Memory B cell (primary cell): ENCODE measurements around the gene SLC35F5.
A peak's percentile ranks its signal among the peaks of the same experiment; 100 is the strongest.

Experiments
- ATAC-seq: fragments of 150-1000 bp; cut with Tn5 transposase; 2 replicates; pipeline ENCODE4 v1.10.0; 2021; ENCODE audit warnings: low read depth, mild to moderate bottlenecking, moderate library complexity
- DNase-seq, 2 donors: peaks; one replicate each; pipeline ENCODE4 v3.0.0; 2022; ENCODE audit warnings: low spot score in 2 of 2
- H3K27ac Mint-ChIP-seq: one replicate; pipeline ENCODE4 v1.8.0; 2022; ENCODE audit warnings: mild to moderate bottlenecking, moderate library complexity, mixed read lengths
- H3K27me3 Mint-ChIP-seq: one replicate; pipeline ENCODE4 v1.8.0; 2022; ENCODE audit warnings: mixed read lengths
- H3K36me3 Mint-ChIP-seq: one replicate; pipeline ENCODE4 v1.8.0; 2022; ENCODE audit warnings: mild to moderate bottlenecking, mixed read lengths
- H3K4me1 Mint-ChIP-seq: one replicate; pipeline ENCODE4 v1.8.0; 2022; ENCODE audit warnings: mixed read lengths
- H3K4me3 Mint-ChIP-seq: one replicate; pipeline ENCODE4 v1.8.0; 2022; ENCODE audit warnings: mild to moderate bottlenecking, moderate library complexity, mixed read lengths
- H3K9me3 Mint-ChIP-seq: one replicate; pipeline ENCODE4 v1.8.0; 2022; ENCODE audit warnings: mixed read lengths

The SLC35F5 gene

DNA sequence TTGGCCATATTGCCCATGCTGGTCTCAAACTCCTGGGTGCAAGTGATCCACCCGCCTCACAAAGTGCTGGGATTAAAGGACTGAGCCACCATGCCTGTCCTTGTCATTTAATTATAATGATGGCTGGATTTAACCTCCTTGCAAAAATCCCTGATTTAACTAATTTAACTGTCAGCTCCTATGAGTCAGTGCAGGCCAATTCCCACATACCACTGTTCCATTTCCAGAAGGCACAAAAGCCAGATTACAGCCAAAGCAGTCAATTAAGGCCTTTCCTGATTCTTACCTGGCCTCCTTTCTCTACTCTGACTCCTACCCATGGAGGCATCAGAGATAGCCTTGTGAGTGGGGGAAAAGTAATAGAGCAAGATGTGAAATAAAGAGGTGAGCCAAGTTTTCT is 12.3 kb upstream of the SLC35F5 start:
- Mint-ChIP-seq H3K36me3 (peaks cover 4% of the 10 kb centered on the region), H3K9me3 (peaks cover 5% of the 10 kb centered on the region), H3K27me3 (no peaks in the 10 kb centered on the region), H3K27ac (no peak overlapping the region), H3K4me1 (no peaks in the 10 kb centered on the region), H3K4me3 (no peak overlapping the region)
- ATAC-seq (no peak), DNase-seq (no peak)

DNA sequence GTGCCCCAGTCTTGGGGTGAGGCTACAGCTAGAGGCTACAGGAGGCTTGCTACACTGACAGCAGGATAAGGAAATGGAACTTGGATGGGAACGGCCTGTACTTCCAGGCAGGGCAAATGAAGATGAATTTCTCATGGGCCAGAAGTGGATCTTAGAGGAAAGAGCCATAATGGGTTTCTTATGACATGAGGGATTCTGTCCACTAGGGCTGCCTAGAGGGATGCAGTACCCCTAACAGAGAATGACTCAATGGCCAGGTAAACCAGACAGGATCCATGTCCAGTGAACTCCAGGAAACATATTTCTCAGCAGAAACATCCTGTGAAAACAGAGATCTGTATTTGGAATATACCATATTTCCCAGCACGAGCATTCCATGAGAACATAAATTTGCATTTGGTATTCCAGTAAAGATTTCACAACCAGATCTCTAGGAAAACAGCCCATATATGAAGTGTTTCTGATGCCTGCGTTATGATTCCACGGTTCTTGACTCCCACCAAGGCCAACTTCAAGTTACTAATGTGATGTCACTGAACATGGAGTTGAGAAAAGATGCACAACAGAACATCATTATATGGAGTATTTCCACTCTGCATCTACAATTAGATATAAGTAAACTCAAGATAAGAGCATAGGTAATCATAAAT is 11.5 kb upstream of the SLC35F5 start:
- no peak for DNase-seq
- no peaks in the 10 kb centered on the region for H3K4me1 Mint-ChIP-seq
- no peak overlapping the region for H3K4me3 Mint-ChIP-seq
- H3K9me3 Mint-ChIP-seq = peaks cover 5% of the 10 kb centered on the region
- peaks cover 4% of the 10 kb centered on the region for H3K36me3 Mint-ChIP-seq
- no peak overlapping the region for H3K27ac Mint-ChIP-seq
- no peaks in the 10 kb centered on the region for H3K27me3 Mint-ChIP-seq
- no peak for ATAC-seq

DNA sequence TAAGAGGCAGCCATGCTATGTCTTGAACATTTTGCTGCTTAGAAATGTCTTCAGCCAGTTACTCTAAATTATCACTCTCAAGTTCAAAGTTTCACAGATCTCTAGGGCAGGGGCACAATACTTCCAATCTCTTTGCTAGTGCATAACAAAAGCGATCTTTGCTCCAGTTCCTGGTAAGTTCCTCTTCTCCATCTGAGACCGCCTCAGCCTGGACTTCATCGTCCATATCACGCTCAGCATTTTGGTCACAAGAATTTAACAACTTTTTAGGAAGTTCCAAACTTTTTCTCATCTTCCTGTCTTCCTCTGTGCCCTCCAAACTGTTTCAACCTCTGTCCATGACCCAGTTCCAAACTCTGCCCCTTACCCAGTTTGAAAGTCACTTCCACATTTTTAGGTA is 8.8 kb upstream of the SLC35F5 start:
- H3K9me3 Mint-ChIP-seq = peaks cover 5% of the 10 kb centered on the region
- DNase-seq (no peak), ATAC-seq (no peak)
- no peak overlapping the region for H3K4me3 Mint-ChIP-seq
- H3K27me3 Mint-ChIP-seq = no peaks in the 10 kb centered on the region
- no peak overlapping the region for H3K27ac Mint-ChIP-seq
- peaks cover 3% of the 10 kb centered on the region for H3K36me3 Mint-ChIP-seq
- H3K4me1 Mint-ChIP-seq = no peaks in the 10 kb centered on the region

DNA sequence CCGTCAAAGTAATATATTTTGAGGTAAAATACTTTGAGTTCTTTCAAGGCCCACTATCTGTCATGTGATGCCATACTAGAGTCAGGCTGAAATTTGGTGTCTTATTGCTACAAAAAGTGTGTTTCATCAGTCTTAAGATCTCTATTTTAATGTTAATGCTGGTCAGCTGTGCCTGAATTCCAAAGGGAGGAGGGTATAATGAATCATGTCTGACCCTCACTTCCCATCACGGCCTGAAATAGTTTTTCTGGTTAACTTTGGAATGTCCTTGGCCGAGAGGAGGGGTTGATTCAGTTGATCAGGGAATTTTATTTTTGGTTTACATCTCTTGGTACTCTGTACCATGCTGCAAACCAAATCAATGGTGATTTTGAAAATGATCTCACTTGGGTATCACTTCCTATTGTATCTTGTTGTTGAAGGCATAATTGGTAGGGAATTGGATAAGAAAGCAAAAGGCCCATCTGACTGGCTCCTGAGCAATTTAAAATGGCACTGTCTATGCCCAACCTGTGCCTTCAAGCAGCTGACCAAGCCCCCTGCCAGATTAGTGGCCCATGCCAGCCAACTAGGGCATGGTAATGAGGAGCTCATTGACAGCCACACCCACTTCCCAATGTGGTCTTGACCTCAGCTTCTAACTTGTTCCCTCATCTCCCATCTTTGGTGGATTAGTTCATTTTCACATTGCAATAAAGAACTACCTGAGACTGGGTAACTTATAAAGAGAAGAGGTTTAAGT is 6.1 kb upstream of the SLC35F5 start:
- no peak overlapping the region for H3K27ac Mint-ChIP-seq
- no peaks in the 10 kb centered on the region for H3K4me1 Mint-ChIP-seq
- no peak overlapping the region for H3K4me3 Mint-ChIP-seq
- DNase-seq = no peak
- H3K9me3 Mint-ChIP-seq = peaks cover 5% of the 10 kb centered on the region
- H3K36me3 Mint-ChIP-seq = peaks cover 3% of the 10 kb centered on the region
- ATAC-seq = no peak
- H3K27me3 Mint-ChIP-seq = no peaks in the 10 kb centered on the region

DNA sequence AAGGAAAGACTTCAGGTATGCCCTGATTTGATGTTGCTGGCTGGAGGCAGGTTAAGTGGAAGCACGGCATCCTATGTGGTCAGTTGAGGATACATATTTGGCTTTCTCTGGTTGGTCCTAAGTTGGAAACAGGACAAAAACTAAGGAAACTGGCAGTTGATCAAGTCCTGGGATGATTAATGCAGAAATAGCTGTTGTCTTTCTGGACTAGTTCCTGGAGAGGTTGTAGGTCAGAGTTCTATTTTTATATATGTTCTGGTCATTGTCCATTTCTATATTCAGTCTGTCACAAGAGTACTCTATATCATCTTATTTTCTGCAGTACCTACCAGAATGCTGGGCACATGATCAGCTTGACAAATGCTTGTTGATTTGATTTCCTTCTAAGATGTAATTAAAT is 4.0 kb upstream of the SLC35F5 start:
- H3K4me3 Mint-ChIP-seq = no peak overlapping the region
- DNase-seq = no peak
- no peaks in the 10 kb centered on the region for H3K27me3 Mint-ChIP-seq
- no peak overlapping the region for H3K27ac Mint-ChIP-seq
- peaks cover 5% of the 10 kb centered on the region for H3K4me1 Mint-ChIP-seq
- ATAC-seq = no peak
- H3K9me3 Mint-ChIP-seq = peaks cover 5% of the 10 kb centered on the region
- peaks cover 3% of the 10 kb centered on the region for H3K36me3 Mint-ChIP-seq

DNA sequence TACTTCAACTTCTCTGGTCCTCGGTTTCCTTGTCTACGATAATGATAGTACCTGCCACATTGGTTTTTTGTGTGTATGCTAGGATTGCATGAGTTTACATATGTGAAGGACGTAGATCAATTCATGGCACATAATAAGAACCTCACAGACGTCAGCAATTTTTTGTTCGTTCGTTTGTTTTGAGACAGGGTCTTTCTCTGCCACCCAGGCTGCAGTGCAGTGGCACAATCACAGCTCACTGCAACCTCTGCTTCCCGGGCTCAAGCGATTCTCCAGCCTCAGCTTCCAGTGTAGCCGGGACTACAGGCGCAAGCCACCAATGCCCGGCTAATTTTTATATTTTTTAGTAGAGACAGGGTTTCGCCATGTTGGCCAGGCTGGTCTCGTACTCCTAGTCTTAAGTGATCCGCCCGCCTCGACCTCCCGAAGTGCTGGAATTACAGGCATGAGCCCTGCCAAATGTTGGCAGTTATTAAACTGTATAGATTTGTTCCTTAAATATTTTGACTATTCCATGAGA is 756 bp upstream of the SLC35F5 start:
- H3K9me3 Mint-ChIP-seq = no peaks in the 10 kb centered on the region
- H3K36me3 Mint-ChIP-seq = no peaks in the 10 kb centered on the region
- DNase-seq (no peak), ATAC-seq (peak; percentile 10)
- H3K4me3 Mint-ChIP-seq = peak overlapping the region; percentile 89
- H3K27me3 Mint-ChIP-seq = no peaks in the 10 kb centered on the region
- H3K4me1 Mint-ChIP-seq = peaks cover 8% of the 10 kb centered on the region
- peak overlapping the region; percentile 95 for H3K27ac Mint-ChIP-seq

DNA sequence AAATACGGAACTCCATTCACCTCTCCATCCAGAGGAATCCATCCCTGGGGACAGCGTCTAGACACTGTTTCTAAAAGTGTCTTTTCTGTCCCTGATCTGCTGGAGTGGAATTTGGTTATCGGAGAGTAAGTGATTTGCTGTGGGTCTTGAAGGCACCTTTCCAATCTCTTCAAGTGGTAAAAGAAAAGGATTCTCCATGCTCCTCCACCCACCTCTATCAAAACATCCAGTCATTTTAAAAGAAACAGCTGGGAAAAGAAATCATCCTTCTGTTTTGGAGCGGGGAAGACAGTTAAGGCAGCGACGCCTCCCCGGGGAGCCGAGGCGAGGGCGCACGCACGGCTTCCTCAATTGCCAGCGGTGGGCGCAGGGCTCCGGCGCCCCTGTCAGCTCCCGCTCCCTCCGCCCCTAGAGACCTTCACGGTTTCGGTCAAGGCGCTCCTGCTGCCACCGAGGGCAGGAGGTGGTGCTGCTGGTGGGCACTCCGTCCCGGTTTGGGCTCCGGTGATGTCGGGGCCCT is 547 bp downstream of the SLC35F5 start:
- H3K27me3 Mint-ChIP-seq = no peaks in the 10 kb centered on the region
- no peak for DNase-seq
- H3K4me1 Mint-ChIP-seq = peaks cover 8% of the 10 kb centered on the region
- ATAC-seq = peak; percentile 34
- no peaks in the 10 kb centered on the region for H3K9me3 Mint-ChIP-seq
- H3K4me3 Mint-ChIP-seq = peak overlapping the region; percentile 89
- peak overlapping the region; percentile 95 for H3K27ac Mint-ChIP-seq
- H3K36me3 Mint-ChIP-seq = peaks cover 4% of the 10 kb centered on the region

DNA sequence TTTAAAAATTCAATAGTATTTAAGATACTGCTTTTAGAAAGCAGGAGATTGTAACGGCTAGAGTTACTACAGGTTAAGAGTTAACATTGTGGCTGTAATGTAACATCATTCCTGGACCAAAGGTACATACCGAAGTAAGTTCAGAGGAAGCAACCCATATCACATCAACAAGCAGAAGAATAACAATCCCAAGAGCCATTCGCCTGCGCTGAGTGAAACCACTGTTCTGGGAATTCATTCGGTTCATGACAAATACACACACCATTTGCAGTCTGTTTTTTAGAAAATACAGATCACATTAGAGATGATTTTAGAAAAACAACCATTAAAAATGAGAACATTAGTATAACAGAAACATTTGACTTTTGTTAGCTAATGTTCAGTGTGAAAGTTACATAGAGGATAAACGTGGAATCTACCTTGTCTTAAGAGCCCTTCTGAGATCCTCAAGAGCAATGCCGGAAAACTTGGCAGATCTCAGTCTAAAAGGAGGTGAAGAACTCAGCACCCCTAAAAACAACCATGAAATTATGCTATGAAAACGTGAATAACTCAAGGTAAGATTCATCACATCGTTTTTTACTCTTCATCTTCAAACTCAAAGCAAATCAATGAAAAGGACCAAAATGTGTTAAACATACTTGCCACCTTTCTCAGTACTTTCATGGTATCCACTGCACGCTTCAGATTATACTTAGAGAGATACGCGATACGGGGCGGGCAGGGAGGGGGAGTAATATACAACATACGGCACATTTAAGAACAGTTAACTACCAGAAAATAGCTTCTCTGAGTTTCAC is 1.2 kb downstream of the SLC35F5 start:
- H3K9me3 Mint-ChIP-seq = no peaks in the 10 kb centered on the region
- peak overlapping the region; percentile 95 for H3K27ac Mint-ChIP-seq
- no peaks in the 10 kb centered on the region for H3K27me3 Mint-ChIP-seq
- peak overlapping the region; percentile 89 for H3K4me3 Mint-ChIP-seq
- peaks cover 12% of the 10 kb centered on the region for H3K4me1 Mint-ChIP-seq
- DNase-seq (no peak), ATAC-seq (no peak)
- H3K36me3 Mint-ChIP-seq = peaks cover 9% of the 10 kb centered on the region

DNA sequence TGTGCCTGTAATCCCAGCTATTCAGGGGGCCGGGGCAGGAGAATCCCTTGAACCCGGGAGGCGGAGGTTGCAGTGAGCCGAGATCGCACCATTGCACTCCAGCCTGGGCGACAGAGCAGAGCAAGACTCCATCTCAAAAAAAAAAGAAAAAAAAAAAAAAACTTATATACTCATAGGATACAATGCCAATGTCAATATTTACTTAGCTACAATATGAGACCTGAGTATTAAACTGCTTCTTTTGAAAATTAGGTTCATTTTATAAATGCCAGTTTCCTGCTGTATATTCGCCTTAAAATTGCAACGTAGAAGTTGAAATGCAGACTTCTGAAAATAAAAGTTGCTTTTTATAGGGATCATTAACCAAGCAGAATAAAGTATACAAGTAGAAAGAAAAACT is 2.3 kb downstream of the SLC35F5 start:
- Mint-ChIP-seq H3K36me3 (peaks cover 11% of the 10 kb centered on the region), H3K4me1 (peaks cover 12% of the 10 kb centered on the region), H3K27me3 (no peaks in the 10 kb centered on the region), H3K27ac (no peak overlapping the region), H3K4me3 (no peak overlapping the region), H3K9me3 (no peaks in the 10 kb centered on the region)
- ATAC-seq (no peak), DNase-seq (no peak)

DNA sequence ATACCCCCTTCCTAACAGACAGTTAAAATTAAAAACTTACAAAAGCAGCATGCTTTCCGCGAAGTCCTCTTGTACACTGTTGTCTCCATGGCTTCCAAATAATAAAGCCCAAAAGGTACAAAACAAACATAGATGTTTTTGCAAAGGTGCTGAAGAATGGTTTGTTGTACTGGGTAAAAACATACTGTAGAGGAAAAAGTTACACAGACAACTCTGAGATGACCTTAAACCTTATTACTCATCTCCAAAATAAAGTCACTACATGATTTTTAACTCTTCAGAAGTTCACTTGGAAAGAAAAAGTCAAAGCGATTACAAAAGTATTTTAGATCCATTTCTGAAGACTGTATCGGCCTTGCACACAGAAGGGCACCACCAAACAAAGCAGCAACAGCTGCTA is 6.1 kb downstream of the SLC35F5 start:
- Mint-ChIP-seq H3K4me3 (no peak overlapping the region), H3K9me3 (no peaks in the 10 kb centered on the region), H3K27ac (no peak overlapping the region), H3K36me3 (peaks cover 21% of the 10 kb centered on the region), H3K27me3 (no peaks in the 10 kb centered on the region), H3K4me1 (peaks cover 6% of the 10 kb centered on the region)
- DNase-seq = no peak
- no peak for ATAC-seq

DNA sequence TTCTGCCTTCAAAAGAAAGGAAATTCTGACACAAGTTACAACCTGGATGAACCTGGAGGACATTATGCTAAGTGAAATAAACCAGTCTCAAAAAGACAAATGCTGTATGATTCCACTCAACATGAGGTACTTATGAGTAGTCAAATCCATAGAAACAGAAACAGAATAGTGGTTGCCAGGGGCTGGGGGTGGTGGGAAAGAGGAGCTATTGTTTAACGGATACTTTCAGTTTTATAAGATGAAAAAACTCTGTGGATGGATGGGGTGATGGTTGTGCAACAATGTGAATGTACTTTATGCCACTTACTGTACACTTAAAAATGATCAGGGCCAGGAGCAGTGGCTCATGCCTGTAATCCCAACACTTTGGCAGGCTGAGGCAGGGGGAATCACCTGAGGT is 15.4 kb downstream of the SLC35F5 start:
- H3K36me3 Mint-ChIP-seq = peaks cover 25% of the 10 kb centered on the region
- no peak for DNase-seq
- H3K27me3 Mint-ChIP-seq = no peaks in the 10 kb centered on the region
- H3K27ac Mint-ChIP-seq = no peak overlapping the region
- H3K4me1 Mint-ChIP-seq = no peaks in the 10 kb centered on the region
- H3K4me3 Mint-ChIP-seq = no peak overlapping the region
- ATAC-seq = no peak
- H3K9me3 Mint-ChIP-seq = no peaks in the 10 kb centered on the region

DNA sequence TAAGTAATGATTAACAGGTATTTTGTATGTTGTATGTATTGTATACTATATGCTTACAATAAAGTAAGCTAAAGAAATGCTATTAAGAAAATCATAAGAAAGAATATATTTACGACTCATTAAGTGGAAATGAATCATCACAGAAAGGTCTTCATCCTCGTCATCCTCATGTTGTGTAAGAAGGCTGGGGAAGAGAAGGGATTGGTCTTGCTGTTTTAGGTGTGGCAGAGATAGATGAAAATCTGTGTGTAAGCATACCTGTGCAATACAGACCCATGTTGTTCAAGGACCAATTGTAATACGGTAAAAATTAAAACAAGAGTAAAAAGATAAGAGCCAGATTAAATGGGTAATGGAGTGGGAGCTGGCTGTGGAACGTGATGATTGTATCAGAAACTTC is 16.6 kb downstream of the SLC35F5 start:
- no peak overlapping the region for H3K27ac Mint-ChIP-seq
- no peak overlapping the region for H3K4me3 Mint-ChIP-seq
- no peaks in the 10 kb centered on the region for H3K4me1 Mint-ChIP-seq
- DNase-seq (no peak), ATAC-seq (no peak)
- no peaks in the 10 kb centered on the region for H3K9me3 Mint-ChIP-seq
- H3K36me3 Mint-ChIP-seq = peaks cover 21% of the 10 kb centered on the region
- H3K27me3 Mint-ChIP-seq = no peaks in the 10 kb centered on the region

DNA sequence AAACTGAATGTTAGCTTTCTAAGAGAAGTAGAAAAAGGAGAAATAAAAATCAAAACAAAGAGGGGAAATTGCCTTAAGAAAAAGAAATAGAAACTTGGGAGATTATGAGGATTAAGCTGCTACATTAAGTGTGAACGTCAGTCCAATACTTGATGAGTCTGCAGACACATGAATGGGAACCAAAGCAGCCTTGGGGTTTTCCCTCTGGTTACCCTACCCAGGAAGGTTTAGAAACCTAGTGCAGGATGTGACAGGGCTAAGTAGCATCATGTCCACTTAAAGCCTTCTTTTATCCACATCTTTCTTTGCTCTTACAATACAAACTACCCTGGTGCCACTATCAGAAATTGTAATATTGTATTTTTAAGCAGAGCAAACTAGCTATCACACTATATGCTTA is 22.3 kb downstream of the SLC35F5 start:
- H3K36me3 Mint-ChIP-seq = peaks cover 17% of the 10 kb centered on the region
- DNase-seq (no peak), ATAC-seq (no peak)
- H3K9me3 Mint-ChIP-seq = no peaks in the 10 kb centered on the region
- H3K4me3 Mint-ChIP-seq = no peak overlapping the region
- no peaks in the 10 kb centered on the region for H3K27me3 Mint-ChIP-seq
- peaks cover 2% of the 10 kb centered on the region for H3K4me1 Mint-ChIP-seq
- H3K27ac Mint-ChIP-seq = no peak overlapping the region

DNA sequence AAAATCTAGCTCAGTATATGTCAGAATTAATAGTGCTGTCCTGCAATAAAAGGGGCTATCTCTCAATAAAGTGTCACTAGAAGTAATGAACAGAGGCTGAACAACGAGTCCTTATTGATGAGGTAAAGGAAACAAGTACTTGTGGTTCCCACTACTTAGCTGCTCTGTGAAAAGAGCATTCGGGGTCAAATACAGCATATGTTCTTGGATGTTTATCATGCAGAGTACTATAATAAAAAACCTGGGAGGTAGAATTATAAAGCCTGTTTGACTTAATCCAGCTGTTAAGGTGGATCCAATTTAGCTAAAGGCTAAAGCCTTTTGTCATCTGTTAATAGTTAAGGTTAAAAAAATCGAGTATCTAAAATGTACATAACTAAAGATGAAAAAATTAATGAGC is 32.4 kb downstream of the SLC35F5 start:
- no peak overlapping the region for H3K4me3 Mint-ChIP-seq
- no peaks in the 10 kb centered on the region for H3K27me3 Mint-ChIP-seq
- H3K36me3 Mint-ChIP-seq = peaks cover 20% of the 10 kb centered on the region
- DNase-seq = no peak
- peak overlapping the region; percentile 24 for H3K27ac Mint-ChIP-seq
- peaks cover 2% of the 10 kb centered on the region for H3K4me1 Mint-ChIP-seq
- no peak for ATAC-seq
- no peaks in the 10 kb centered on the region for H3K9me3 Mint-ChIP-seq
